NCI-H748 (cell line): Measurements from ENCODE around the gene SPINDOC.

ENCODE experiments used
- DNase-seq: peaks from one replicate; lab custom pipeline; 2025; ENCODE audit not compliant: unreplicated experiment; lab: John Stamatoyannopoulos, UW

The SPINDOC gene

GRCh38 chr11:63832336-63832735 lies 19.1 kb downstream of the SPINDOC start:
- no peak for DNase-seq

GRCh38 chr11:63833048-63833447 lies 19.8 kb downstream of the SPINDOC start:
- DNase-seq, result no peak

GRCh38 chr11:63834535-63835157 lies 21.4 kb downstream of the SPINDOC start:
- DNase-seq, result no peak

- no peak for DNase-seq
Observed at GRCh38 chr11:63835158-63835545, 21.9 kb downstream of the SPINDOC start.

- DNase-seq, result peak; percentile 85
Observed at GRCh38 chr11:63837027-63837688, 23.9 kb downstream of the SPINDOC start.

GRCh38 chr11:63837739-63838138 lies 24.5 kb downstream of the SPINDOC start:
- DNase-seq, result peak; percentile 20

GRCh38 chr11:63838150-63838677 lies 25.0 kb downstream of the SPINDOC start:
- no peak for DNase-seq

GRCh38 chr11:63838678-63839507 lies 25.6 kb downstream of the SPINDOC start, which contains the start of gene MARK2:
Gene MARK2, plus strand, starts transcription at chr11:63839110. Its CDS starts 397 bp downstream, at chr11:63839507.
- peak; percentile 100 for DNase-seq

- DNase-seq, result peak; percentile 34
Observed at GRCh38 chr11:63839508-63840355, 26.5 kb downstream of the SPINDOC start.

- no peak for DNase-seq
Observed at GRCh38 chr11:63840356-63841060, 27.3 kb downstream of the SPINDOC start.

GRCh38 chr11:63841554-63841953 lies 28.3 kb downstream of the SPINDOC start:
- DNase-seq, result no peak

- DNase-seq, result no peak
Observed at GRCh38 chr11:63843041-63843440, 29.8 kb downstream of the SPINDOC start.

- DNase-seq, result no peak
Observed at GRCh38 chr11:63844836-63845235, 31.6 kb downstream of the SPINDOC start.

GRCh38 chr11:63845303-63845702 lies 32.0 kb downstream of the SPINDOC start:
- no peak for DNase-seq

- no peak for DNase-seq
Observed at GRCh38 chr11:63845911-63846310, 32.7 kb downstream of the SPINDOC start.

- DNase-seq, result no peak
Observed at GRCh38 chr11:63846897-63847296, 33.6 kb downstream of the SPINDOC start.

GRCh38 chr11:63847363-63847762 lies 34.1 kb downstream of the SPINDOC start:
- DNase-seq, result peak; percentile 43

GRCh38 chr11:63849691-63850090 lies 36.4 kb downstream of the SPINDOC start:
- no peak for DNase-seq

GRCh38 chr11:63850920-63851319 lies 37.7 kb downstream of the SPINDOC start:
- no peak for DNase-seq

GRCh38 chr11:63851364-63851763 lies 38.1 kb downstream of the SPINDOC start:
- no peak for DNase-seq
